NCI-H2171 (cell line): Measurements from ENCODE around the gene FTL.
A peak's percentile ranks its signal among the peaks of the same experiment; 100 is the strongest.

ENCODE experiments used
- DNase-seq: peaks from one replicate; lab custom pipeline; 2025; lab: John Stamatoyannopoulos, UW

FTL gene

DNA sequence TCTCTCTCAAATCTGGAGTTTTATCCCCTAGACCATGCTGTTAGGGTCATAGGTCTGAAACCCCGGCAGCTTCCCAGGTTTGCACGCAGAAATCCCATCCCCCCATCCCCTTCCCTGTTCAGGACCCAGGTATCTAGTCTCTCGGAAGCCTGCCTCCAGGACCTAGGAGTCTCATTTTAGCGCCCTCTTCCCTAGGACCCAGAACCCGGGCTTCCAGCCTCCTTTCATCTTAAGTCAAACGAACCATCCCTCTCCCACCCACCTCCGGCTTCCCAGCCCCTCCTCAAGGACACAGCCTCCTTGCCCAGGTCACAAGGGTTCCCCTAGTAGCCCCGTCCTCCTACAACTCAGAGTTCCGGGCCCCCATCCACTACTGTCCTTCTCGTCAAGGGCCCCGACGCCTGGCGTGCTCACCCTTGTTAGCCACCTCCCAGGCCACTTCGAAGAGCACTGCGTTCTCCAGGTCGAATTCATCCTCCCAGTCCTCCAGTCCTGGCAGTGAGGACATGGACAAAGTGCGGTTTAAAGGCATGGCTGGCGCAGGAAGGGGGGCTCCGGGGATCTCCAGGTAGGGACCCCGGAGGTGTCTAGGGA lies 27.6 kb downstream of the FTL start:
- DNase-seq: no peak

DNA sequence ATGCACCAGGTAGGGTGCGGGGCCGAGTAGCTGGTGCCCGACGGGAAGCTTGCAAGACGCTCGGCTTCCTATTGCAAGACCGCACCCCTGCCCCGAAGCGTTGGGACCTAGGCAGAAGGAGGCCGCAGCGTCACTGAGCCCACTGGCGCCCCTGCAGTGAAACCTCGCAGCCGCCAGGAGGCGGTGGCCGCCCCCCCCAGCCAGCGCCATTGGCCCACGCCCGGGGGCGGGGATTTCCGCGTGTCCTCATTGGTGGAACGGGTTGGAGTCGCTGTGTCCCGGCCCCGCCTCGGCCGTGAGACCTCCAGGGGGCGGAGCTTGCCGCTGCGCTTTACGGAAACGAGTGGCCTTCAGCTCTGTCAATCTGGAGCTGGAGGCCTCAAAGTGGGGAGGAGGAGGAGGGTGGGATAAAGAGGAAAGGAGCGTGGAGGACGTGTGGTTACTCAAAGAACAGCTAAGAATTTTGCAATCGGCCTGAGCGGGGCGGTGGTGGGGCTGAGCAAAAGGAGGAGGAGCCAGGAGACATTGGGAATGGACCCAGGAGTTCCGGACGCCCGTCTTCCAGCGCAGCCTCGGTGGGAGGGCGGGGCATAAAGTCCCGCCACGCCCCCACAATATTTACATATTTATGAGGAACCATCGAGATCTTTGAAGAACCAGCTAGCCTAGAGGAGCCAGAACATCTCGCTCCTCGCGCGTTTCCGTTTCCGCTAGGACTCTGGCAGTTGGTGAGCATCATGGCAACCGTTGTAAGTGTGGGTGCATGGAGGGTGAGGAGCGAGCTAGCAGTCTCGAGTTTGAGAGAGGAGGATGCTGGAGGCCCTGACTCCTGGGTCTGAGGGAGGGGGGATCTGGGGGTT lies 28.3 kb downstream of the FTL start, which contains the start of the genes GYS1 and RUVBL2:
Gene GYS1, minus strand, starts transcription at position 135 of the 860 bp plus-strand sequence. CDS start 197 bp downstream, outside the sequence.
Gene RUVBL2, plus strand, starts transcription at position 713 of the 860 bp plus-strand sequence. Its CDS starts 25 bp downstream, at position 738.
- DNase-seq: peak; percentile 99

DNA sequence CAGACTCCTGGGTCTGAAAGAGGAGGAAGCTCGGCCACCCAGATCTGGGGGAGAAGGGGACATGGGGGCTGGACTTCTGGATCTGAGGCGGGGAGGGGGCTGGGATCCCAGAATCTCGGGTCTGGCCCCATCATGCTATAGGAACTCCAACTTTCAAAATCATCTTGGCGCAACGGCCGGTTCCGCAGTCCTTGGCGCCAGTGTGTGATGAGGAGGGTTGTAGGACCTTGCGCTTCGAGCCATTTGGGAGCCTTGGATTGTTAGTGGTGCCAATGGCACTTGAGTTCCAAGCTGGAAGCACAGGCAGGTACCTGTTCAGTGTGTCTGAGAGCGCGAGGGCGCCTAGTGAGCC lies 28.9 kb downstream of the FTL start:
- DNase-seq: no peak

DNA sequence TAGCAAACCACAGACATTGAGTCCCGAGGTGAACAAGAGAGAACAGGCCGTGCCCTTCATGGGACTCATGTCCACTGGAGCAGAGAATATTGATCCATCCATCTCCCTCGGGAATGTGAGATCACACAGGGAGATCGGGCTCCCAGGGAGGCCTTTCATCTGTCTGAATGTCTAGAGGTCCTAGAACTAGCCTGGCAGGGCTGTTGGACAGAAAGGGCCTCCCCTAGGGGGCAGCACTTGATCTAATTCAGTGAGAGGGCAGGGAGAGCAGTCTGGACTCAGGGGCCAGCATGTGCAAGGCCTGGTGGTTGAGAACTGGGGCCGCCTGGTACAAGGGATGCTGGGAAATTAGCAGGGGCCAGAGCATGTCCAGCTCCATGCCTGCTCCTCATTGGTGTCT lies 32.9 kb downstream of the FTL start:
- DNase-seq: no peak

DNA sequence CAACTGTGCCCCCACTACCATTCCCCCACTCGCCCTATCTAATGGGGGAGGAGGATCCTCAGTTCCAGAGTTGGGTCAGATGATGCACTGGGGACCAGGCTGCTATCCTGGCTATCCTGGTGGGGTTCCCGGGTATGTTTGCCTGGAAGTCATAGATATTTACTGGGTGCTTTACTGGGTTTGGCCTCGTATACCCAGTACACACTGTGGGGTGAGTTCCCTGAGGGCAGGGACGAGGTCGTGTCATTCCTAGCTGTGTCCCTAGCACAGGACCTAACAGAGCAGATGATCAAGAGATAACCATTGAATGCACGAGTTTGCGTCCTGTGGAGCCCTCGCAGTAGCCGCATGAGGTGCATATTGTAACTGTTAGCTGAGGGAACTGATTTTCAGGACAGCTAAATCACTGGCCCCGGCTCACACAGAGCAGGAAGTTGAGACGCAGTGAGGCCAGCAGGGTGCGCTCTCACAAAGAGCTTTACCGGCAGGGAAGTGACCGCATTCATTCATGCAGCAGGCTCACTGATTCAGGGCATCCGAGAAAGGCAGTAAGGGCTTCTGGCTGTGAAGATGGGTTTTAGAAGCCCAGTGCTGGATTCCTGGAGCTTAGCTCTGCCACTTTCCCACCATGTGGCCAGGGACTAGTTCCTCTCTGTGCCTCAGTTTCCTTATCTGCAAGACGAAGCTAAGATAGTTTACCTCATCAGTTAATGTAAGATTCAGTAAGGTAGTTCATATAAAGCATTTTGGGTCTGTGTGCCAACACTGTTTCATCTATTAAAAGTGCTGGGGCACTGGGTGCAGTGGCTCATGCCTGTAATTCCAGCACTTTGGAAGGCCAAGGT lies 34.6 kb downstream of the FTL start:
- DNase-seq: no peak

DNA sequence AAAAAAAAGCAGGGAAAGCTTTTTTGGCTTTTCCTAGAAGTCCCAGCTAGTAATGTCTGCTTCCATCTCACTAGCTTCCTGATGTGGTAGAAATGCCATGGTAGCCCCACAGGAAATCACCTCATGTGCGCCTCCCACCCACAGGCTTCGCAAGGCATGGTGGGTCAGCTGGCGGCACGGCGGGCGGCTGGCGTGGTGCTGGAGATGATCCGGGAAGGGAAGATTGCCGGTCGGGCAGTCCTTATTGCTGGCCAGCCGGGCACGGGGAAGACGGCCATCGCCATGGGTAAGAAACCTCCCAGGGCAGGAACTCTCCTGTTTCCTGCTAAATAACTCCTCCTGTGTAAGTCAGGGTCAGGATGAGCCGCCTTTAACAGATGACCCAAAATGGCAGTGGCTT lies 39.0 kb downstream of the FTL start:
- DNase-seq: no peak

DNA sequence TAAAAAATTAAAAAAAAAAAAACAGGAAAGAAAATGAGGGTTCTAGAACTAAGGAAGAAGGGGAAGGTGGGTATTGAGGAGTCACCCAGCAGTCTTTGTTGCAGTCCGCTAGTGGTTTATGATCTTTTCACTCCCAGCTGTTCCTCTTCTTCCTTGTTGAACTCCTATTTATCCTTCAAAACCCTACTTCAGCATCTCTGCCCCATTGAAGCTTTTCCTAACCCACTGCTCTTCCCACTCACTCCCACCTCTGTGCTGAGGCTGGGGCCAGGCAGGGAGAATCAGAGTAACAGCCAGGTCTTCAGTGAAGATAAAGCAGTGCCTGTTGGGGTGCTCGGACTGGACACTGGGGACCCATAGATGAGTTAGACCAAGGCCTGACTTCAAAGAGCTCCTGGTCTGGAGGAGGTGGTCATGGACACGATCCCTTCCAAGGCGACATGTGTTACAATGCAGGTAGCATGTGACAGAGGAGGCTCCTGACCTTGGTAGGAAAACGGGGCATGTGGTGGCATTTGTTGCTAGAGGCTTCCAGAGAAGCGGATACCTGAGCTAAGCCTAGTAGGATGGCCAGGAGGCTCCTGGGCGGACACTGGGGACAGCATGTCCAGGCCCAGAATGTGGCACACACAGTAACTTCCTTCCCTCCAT lies 40.0 kb downstream of the FTL start:
- no peak for DNase-seq

DNA sequence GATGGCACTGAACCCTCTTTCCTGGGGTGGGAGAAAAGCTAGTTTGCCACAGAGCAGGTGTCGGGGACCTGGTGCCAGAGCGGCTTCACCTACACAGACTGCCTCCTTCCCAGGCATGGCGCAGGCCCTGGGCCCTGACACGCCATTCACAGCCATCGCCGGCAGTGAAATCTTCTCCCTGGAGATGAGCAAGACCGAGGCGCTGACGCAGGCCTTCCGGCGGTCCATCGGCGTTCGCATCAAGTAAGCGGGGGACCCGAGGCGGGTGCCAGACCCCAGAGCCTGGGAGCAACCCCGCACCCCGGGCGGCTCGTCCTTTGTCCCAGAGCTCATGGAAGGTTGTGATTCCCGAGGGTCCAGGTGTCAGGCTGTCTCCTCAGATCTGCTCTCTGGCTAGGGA lies 41.8 kb downstream of the FTL start:
- no peak for DNase-seq

DNA sequence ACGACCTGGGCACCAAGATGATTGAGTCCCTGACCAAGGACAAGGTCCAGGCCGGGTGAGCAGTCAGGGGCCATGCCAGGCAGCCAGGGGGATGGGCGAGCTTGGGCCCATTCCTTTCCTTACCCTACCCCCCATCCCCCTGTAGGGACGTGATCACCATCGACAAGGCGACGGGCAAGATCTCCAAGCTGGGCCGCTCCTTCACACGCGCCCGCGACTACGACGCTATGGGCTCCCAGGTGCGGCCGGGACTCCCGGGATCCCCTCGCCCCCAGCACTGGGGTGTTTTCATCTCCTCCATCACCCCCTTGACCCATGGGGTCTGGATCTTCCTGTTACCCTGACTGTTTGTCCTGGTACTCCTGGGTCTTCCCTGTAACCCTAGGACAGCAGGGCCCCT lies 44.7 kb downstream of the FTL start:
- DNase-seq: no peak

DNA sequence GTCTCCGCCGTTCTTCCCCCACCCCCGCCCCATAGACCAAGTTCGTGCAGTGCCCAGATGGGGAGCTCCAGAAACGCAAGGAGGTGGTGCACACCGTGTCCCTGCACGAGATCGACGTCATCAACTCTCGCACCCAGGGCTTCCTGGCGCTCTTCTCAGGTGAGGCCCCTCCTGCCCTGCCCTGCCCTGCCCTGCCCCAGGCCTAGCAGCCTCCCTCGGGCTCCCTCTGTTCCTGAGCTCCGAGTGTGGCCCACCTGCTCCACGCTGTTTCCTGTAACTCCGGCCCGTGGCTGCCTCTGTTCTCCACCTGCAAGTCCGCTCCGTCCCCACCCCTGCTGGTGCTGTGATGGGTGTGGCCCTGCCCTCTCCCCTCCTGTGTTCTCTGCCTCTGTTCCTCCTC lies 45.3 kb downstream of the FTL start:
- DNase-seq: no peak

DNA sequence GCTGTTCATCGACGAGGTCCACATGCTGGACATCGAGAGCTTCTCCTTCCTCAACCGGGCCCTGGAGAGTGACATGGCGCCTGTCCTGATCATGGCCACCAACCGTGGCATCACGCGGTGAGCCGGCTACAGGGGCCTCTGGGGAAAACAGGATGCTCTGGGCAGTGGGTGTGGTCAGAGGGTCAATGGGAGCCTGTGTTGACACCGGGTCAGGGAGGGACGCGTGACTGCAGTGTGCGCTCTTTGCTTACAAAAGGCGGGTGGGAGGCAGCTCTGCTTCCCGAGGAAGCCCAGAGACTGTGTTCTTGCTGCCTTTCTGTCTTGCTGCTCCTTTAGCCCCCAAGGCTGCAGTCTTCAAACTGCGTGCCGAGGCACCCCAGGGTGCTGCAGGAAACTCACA lies 46.1 kb downstream of the FTL start:
- no peak for DNase-seq

DNA sequence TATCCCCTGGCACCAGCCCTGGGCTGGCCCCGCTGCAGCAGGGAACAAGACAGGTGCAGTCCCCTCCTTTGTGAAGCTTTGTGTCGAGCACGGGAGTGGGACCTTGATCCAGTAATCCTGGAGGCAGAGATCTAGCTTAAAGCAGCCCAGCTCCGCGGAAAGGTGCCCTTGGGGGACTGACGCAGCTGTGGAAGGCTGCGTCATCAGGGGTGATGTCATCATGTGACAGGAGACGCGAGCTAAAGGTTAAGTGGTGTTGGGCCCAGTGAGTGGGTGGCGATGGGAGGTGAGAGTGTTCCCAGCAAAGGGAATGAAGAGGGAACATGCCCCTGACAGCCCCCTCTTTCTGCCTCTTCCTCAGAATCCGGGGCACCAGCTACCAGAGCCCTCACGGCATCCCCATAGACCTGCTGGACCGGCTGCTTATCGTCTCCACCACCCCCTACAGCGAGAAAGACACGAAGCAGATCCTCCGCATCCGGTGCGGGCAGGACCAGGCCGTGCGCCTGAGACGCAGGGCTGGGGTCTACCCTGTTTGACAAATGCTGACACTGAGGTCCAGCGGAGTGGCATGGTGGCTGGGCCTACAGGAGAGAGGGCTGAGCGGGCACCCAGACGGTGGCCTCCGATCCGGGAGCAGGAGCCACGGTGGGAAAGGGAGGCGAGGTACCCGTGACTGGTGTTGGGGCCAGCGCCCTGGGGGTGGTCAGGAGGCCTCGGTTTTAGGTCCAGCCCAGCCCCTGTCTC lies 49.2 kb downstream of the FTL start:
- no peak for DNase-seq

DNA sequence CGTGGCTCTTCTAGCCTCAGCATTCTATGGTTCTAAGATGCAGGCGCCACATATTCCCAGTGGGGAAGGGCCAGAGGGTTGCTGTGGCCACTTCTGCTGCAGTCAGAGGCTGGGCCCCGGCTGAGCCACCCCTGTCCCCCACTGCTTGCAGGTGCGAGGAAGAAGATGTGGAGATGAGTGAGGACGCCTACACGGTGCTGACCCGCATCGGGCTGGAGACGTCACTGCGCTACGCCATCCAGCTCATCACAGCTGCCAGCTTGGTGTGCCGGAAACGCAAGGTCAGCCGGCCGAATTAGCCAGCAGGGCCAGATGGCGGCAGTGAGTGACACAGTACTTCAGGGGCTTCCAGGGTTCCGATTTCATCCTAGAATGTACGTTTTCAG lies 49.8 kb downstream of the FTL start:
- DNase-seq: no peak

DNA sequence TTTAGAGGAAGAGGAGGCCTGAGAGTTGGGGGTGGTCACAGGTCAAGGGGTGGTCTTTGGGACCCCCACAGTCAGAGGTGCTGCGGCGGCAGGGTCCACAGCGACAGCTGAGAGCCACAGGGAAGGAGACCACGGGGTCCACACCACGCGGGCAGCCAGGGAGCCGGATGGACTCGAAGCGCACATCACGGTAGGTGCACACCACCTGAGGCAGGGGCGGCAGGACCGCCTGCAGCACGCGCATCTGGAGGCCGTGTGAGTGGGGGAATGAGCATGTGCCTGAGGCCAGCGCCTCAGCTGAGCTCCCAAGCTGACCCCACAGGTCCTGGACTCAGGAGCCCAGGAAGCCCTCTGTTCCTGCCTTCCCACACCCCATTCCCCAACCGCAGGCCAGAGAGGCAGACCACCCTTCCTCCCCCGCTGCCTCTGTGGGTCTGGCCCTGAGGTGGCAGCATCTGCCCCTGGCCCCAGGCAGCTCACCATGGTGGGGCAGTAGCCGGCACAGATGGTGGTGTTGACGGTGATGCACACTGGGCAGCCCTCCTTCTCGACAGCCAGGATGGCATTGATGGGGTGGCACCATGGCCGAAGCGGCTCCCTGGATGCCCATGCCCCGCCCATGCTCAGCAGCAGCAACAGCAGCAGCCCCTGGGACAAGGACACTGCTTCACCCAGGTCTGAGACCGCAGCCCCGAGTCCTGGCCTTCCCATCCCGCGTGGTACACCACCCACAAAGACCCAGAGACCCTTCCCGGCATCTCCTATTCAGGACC lies 51.1 kb downstream of the FTL start:
- no peak for DNase-seq
